Skeletal muscle tissue (tissue), 4 donors: ENCODE data around the gene SLAMF8. TPM values are rescaled to one million over a fixed set of nuclear protein-coding genes. Genes with fewer than 3 reads are reported as not detected.

Source experiments
- H3K27ac ChIP-seq: one replicate; pipeline ENCODE4 v1.7.0; 2013; ENCODE audit warnings: mild to moderate bottlenecking, low read depth, low read length, inconsistent platforms
- H3K27me3 ChIP-seq, 3 donors: one replicate each; pipeline ENCODE4 v1.7.0; 2013; ENCODE audit warnings: low read length in 3 of 3; ENCODE audit not compliant: control insufficient read depth in 3 of 3, insufficient read depth in 3 of 3
- H3K36me3 ChIP-seq, 3 donors: one replicate each; pipeline ENCODE4 v1.7.0; 2013; ENCODE audit warnings: low read length in 3 of 3; ENCODE audit not compliant: control insufficient read depth in 3 of 3, insufficient read depth in 3 of 3
- H3K4me1 ChIP-seq, 3 donors: one replicate each; pipeline ENCODE4 v1.7.0; 2013; ENCODE audit warnings: low read length in 3 of 3, mild to moderate bottlenecking in 3 of 3; ENCODE audit not compliant: control insufficient read depth in 3 of 3, insufficient read depth in 3 of 3
- H3K4me3 ChIP-seq, 3 donors: one replicate each; pipeline ENCODE4 v1.7.0; 2013; ENCODE audit warnings: low read length in 3 of 3
- H3K9ac ChIP-seq, 3 donors: one replicate each; pipeline ENCODE4 v1.7.0; 2013; ENCODE audit warnings: low read length in 3 of 3, mild to moderate bottlenecking in 3 of 3, moderate library complexity in 2 of 3, low read depth in 1 of 3
- H3K9me3 ChIP-seq, 3 donors: one replicate each; pipeline ENCODE4 v1.7.0; 2013; ENCODE audit warnings: low read length in 3 of 3; ENCODE audit not compliant: control insufficient read depth in 3 of 3
- total RNA-seq: library from RNA; depleted of rRNA; stranded (reverse); fragments of >200 nt; gene quantifications from one replicate; pipeline ENCODE4 v1.2.3, GENCODE V29; 2014
- donor health status: Osteomylitis.

Gene SLAMF8
- total RNA-seq, 1 donor from 2014 or later = 1.6 TPM

- Histone ChIP-seq H3K9ac (no peak overlapping the region), H3K27me3 (no peaks in the 10 kb centered on the region), H3K4me1 (no peaks in the 10 kb centered on the region), H3K36me3 (no peaks in the 10 kb centered on the region), H3K27ac (no peak overlapping the region), H3K4me3 (no peak overlapping the region), H3K9me3 (no peaks in the 10 kb centered on the region)
Measured at GRCh38 chr1:159817276-159818041, 9.2 kb upstream of the SLAMF8 start.

- Histone ChIP-seq H3K36me3 (no peaks in the 10 kb centered on the region), H3K27me3 (peaks cover 0 to 10% (median 3%) of the 10 kb centered on the region in 3 donors), H3K9ac (no peak overlapping the region), H3K9me3 (no peaks in the 10 kb centered on the region), H3K4me3 (no peak overlapping the region), H3K4me1 (peaks cover 0 to under 1% (median 0%) of the 10 kb centered on the region in 3 donors), H3K27ac (no peak overlapping the region)
Measured at GRCh38 chr1:159821171-159821867, 5.4 kb upstream of the SLAMF8 start.

- H3K36me3 ChIP-seq = no peaks in the 10 kb centered on the region
- peaks cover 0 to 10% (median 3%) of the 10 kb centered on the region in 3 donors for H3K27me3 ChIP-seq
- peaks cover 0 to 13% (median 2%) of the 10 kb centered on the region in 3 donors for H3K4me1 ChIP-seq
Measured at GRCh38 chr1:159823406-159823805, 3.3 kb upstream of the SLAMF8 start.

GRCh38 chr1:159825564-159825963 is 1.1 kb upstream of the SLAMF8 start:
- H3K4me1 ChIP-seq = peaks cover 8 to 25% (median 9%) of the 10 kb centered on the region in 3 donors
- H3K36me3 ChIP-seq = no peaks in the 10 kb centered on the region
- peaks cover 0 to 10% (median 3%) of the 10 kb centered on the region in 3 donors for H3K27me3 ChIP-seq
- H3K4me3 ChIP-seq = no peak overlapping the region
- no peak overlapping the region for H3K27ac ChIP-seq
- no peaks in the 10 kb centered on the region for H3K9me3 ChIP-seq
- H3K9ac ChIP-seq = no peak overlapping the region

More at GRCh38 chr1:159823406-159823805, 3.3 kb upstream of the SLAMF8 start:
- Histone ChIP-seq H3K9me3 (no peaks in the 10 kb centered on the region), H3K27ac (no peak overlapping the region), H3K9ac (no peak overlapping the region), H3K4me3 (no peak overlapping the region)

- Histone ChIP-seq H3K9me3 (no peaks in the 10 kb centered on the region), H3K9ac (no peak overlapping the region), H3K27me3 (peaks cover 0 to 10% (median 3%) of the 10 kb centered on the region in 3 donors), H3K27ac (no peak overlapping the region), H3K4me1 (peaks cover 8 to 25% (median 11%) of the 10 kb centered on the region in 3 donors), H3K36me3 (no peaks in the 10 kb centered on the region), H3K4me3 (no peak overlapping the region)
Measured at GRCh38 chr1:159827102-159827490, 423 bp downstream of the SLAMF8 start.

- H3K9ac ChIP-seq = no peak overlapping the region
- no peak overlapping the region for H3K27ac ChIP-seq
- H3K4me1 ChIP-seq = peaks cover 8 to 25% (median 11%) of the 10 kb centered on the region in 3 donors
- H3K27me3 ChIP-seq = peaks cover 0 to 10% (median 3%) of the 10 kb centered on the region in 3 donors
- H3K9me3 ChIP-seq = no peaks in the 10 kb centered on the region
- no peak overlapping the region for H3K4me3 ChIP-seq
- H3K36me3 ChIP-seq = no peaks in the 10 kb centered on the region
Measured at GRCh38 chr1:159827549-159827948, 876 bp downstream of the SLAMF8 start.

DNA sequence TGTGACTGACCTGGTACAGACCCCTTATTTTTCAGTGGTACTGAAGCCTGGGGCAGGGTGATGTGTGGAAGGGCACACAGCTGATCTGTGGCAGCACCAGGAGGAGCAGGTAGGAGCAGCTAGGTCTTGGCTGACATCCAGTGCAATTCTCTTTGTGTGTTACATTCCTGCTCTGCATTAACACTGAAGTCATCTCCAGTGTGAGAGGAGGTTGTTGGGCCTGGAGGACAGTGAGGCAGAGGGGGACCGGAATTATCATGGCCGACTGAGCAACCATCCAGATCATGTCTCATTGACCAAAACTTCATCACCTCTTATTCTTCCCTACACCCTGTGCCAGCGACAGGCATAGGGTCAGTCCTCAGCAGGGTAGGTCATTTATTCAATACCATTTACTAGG is 1.5 kb downstream of the SLAMF8 start:
- Histone ChIP-seq H3K4me1 (peaks cover 8 to 25% (median 11%) of the 10 kb centered on the region in 3 donors), H3K27ac (no peak overlapping the region), H3K27me3 (peaks cover 0 to 5% (median 3%) of the 10 kb centered on the region in 3 donors), H3K9ac (no peak overlapping the region), H3K9me3 (no peaks in the 10 kb centered on the region), H3K4me3 (no peak overlapping the region), H3K36me3 (peaks cover 0 to 2% (median 0%) of the 10 kb centered on the region in 3 donors)

DNA sequence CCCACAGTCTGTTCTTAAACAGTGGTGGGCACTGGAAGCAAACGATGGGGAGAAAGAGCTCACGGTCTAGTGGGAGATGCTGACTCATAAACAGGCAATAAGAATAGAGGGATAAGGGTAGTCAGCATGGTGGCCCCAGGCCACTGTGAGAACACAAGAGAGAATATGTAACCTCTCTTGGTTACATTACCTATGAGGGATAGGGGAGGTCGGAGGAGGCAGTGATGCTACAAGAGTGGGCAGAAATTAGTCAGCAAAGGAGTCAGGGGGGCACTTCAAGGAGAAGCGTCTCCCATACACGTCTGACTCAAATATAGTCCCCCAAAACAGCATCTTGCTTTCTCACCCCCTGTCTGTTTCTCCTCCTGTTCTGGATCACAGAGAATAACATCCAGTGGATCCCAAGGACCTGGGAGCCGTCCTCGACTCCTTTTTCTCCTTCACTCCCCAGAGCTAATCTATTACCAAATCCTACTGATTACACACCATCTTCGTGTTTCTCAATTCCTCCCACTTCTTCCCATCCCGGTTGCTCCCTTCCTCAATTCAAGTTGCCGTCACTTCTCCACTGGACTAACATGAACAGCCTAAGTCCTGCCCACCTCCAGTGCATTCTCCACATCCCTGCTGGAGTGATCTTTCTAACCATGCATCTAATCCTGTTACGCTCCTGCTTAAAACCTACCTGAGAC is 2.1 kb downstream of the SLAMF8 start:
- Histone ChIP-seq H3K27me3 (peaks cover 0 to 3% (median under 1%) of the 10 kb centered on the region in 3 donors), H3K9me3 (no peaks in the 10 kb centered on the region), H3K9ac (no peak overlapping the region), H3K4me1 (peaks cover 8 to 25% (median 11%) of the 10 kb centered on the region in 3 donors), H3K4me3 (no peak overlapping the region), H3K36me3 (peaks cover 0 to 2% (median 0%) of the 10 kb centered on the region in 3 donors), H3K27ac (no peak overlapping the region)

DNA sequence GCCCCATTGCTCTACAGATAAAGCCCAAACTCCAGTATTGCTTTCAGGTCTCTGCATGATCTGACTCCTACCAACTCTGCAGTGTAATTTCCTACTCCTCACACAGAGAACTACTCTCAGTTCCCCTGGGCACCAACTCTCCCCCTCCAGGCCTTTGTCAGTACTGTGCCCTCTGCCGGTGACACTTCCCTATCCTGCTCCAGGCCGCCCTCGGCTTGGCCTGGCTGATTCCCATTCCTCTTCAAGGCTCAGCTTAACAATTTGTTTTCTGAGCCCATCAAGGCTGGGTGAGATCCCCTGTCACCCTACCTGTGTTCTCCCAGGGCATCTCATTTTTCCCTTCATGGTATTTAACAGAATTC is 2.6 kb downstream of the SLAMF8 start:
- H3K4me3 ChIP-seq = no peak overlapping the region
- no peak overlapping the region for H3K27ac ChIP-seq
- peaks cover 0 to 2% (median 0%) of the 10 kb centered on the region in 3 donors for H3K36me3 ChIP-seq
- H3K9ac ChIP-seq = no peak overlapping the region
- no peaks in the 10 kb centered on the region for H3K27me3 ChIP-seq
- no peaks in the 10 kb centered on the region for H3K9me3 ChIP-seq
- peaks cover 8 to 25% (median 11%) of the 10 kb centered on the region in 3 donors for H3K4me1 ChIP-seq
